Glomerular endothelial cell (primary cell): Measurements from ENCODE around the gene NGEF. TPM values are rescaled to one million over a fixed set of nuclear protein-coding genes. Genes with fewer than 3 reads are reported as not detected.

Experiments
- DNase-seq: peaks from one replicate; pipeline ENCODE4 v3.0.0-alpha.2; 2011; ENCODE audit warnings: low read depth, low spot score; ENCODE audit errors: extremely low read depth
- total RNA-seq: library from RNA; depleted of rRNA; stranded (reverse); fragments of >200 nt; gene quantifications from 2 replicates; pipeline ENCODE4 v1.2.3, GENCODE V29; 2015

Gene NGEF
- total RNA-seq, 1 donor from 2014 or later: 0.47 TPM

GRCh38 chr2:233002829-233003657 lies 10.0 kb downstream of the NGEF start:
- no peak for DNase-seq

- DNase-seq: no peak
These were observed 11.9 kb downstream of the NGEF start for GRCh38 chr2:233000886-233001750.

- DNase-seq: no peak
These were observed 13.7 kb downstream of the NGEF start for GRCh38 chr2:232999354-232999753.

- DNase-seq: no peak
These were observed 14.4 kb downstream of the NGEF start for GRCh38 chr2:232998666-232998985.

- no peak for DNase-seq
These were observed 15.0 kb downstream of the NGEF start for GRCh38 chr2:232997749-232998665.

GRCh38 chr2:232994446-232994845 lies 18.6 kb downstream of the NGEF start:
- no peak for DNase-seq

- no peak for DNase-seq
These were observed 19.7 kb downstream of the NGEF start for GRCh38 chr2:232993231-232993821.

GRCh38 chr2:232986155-232986554 lies 26.9 kb downstream of the NGEF start:
- DNase-seq: no peak

GRCh38 chr2:232984451-232985207 lies 28.4 kb downstream of the NGEF start:
- no peak for DNase-seq

GRCh38 chr2:232983669-232984140 lies 29.4 kb downstream of the NGEF start:
- DNase-seq: no peak

- DNase-seq: no peak
These were observed 30.0 kb downstream of the NGEF start for GRCh38 chr2:232982926-232983668.

GRCh38 chr2:232981767-232982360 lies 31.2 kb downstream of the NGEF start:
- no peak for DNase-seq

GRCh38 chr2:232981356-232981755 lies 31.7 kb downstream of the NGEF start:
- DNase-seq: no peak

GRCh38 chr2:232980683-232981082 lies 32.4 kb downstream of the NGEF start:
- no peak for DNase-seq

- no peak for DNase-seq
These were observed 33.1 kb downstream of the NGEF start for GRCh38 chr2:232979871-232980461.

- no peak for DNase-seq
These were observed 35.6 kb downstream of the NGEF start for GRCh38 chr2:232977438-232977971.

GRCh38 chr2:232976666-232977437 lies 36.2 kb downstream of the NGEF start:
- no peak for DNase-seq
